Calu3 (cell line): ENCODE results near the gene SERPINI1. TPM values are rescaled to one million over a fixed set of nuclear protein-coding genes. Genes with fewer than 3 reads are reported as not detected.

Source experiments
- BruUV-seq: library from RNA; stranded (reverse); fragments of 400-500 nt; replicated peaks from 2 replicates; lab custom pipeline; 2021; lab: Mats Ljungman, UMichigan
- CTCF ChIA-PET: fragments of 300-600 bp; sonication (Branson Sonifier 250); formaldehyde crosslinking; loops from one replicate; lab custom pipeline; 2022; ENCODE audit warnings: antibody characterized with exemption; lab: Charles Lee
- DNase-seq: peaks from one replicate; pipeline ENCODE4 v3.0.0; 2022
- H3K27ac Mint-ChIP-seq: one replicate; pipeline ENCODE4 v1.8.0; 2022; ENCODE audit warnings: mixed read lengths; ENCODE audit not compliant: unreplicated experiment
- H3K27me3 Mint-ChIP-seq: one replicate; pipeline ENCODE4 v1.8.0; 2022; ENCODE audit warnings: mixed read lengths; ENCODE audit not compliant: unreplicated experiment
- H3K36me3 Mint-ChIP-seq: one replicate; pipeline ENCODE4 v1.8.0; 2022; ENCODE audit warnings: mild to moderate bottlenecking, moderate library complexity, mixed read lengths; ENCODE audit not compliant: insufficient read depth, unreplicated experiment
- H3K4me1 Mint-ChIP-seq: one replicate; pipeline ENCODE4 v1.8.0; 2022; ENCODE audit warnings: mild to moderate bottlenecking, low read depth, mixed read lengths; ENCODE audit not compliant: unreplicated experiment
- H3K4me3 Mint-ChIP-seq: one replicate; pipeline ENCODE4 v1.8.0; 2022; ENCODE audit warnings: mild to moderate bottlenecking, low read depth, moderate library complexity, mixed read lengths; ENCODE audit not compliant: unreplicated experiment
- H3K9me3 Mint-ChIP-seq: one replicate; pipeline ENCODE4 v1.8.0; 2022; ENCODE audit warnings: low read depth, mixed read lengths; ENCODE audit not compliant: unreplicated experiment
- CTCF ChIP-seq: fragments of 200-600 bp; IDR thresholded peaks from one replicate; pipeline ENCODE4 v1.8.0; 2022; ENCODE audit warnings: antibody characterized with exemption; ENCODE audit not compliant: unreplicated experiment
- intact Hi-C: fragments of 100-400 bp; cut with micrococcal nuclease; formaldehyde crosslinking; loops from one replicate; pipeline ENCODE4 v1.10.0; 2022; ENCODE audit not compliant: unreplicated experiment
- total RNA-seq: library from RNA; stranded (reverse); gene quantifications from 2 replicates; pipeline ENCODE4 v1.2.3, GENCODE V29; 2022

Gene SERPINI1
- total RNA-seq, 1 experiment from 2014 or later: 1.9 TPM

DNA sequence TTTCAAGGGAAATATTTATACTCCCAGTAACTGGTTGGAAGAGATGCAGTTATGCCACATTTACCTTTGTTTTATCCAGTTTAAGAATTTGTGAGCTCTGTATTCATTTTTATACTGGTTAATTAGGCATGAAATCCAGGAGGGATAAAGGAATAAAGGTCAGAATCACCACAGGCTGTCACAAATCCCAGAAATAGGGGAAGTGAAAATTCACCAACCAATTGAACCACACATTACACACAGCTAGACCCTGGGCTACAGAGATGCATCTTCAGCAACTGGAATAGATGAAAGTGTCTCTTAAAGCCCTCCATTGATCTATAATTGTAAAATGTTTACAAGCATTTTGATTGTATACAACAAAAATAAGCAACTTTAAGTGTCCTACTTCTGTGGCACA is 18.5 kb downstream of the SERPINI1 start:
- Mint-ChIP-seq H3K27ac (no peak overlapping the region), H3K27me3 (no peaks in the 10 kb centered on the region), H3K4me1 (no peaks in the 10 kb centered on the region), H3K36me3 (no peaks in the 10 kb centered on the region), H3K9me3 (no peaks in the 10 kb centered on the region), H3K4me3 (no peak overlapping the region)
- no TSS peak for BruUV-seq
- TF ChIP-seq CTCF: no peak
- intact Hi-C loops: no loop called here
- CTCF ChIA-PET: no interaction called here
- DNase-seq: no peak

- BruUV-seq: no TSS peak
- no peak overlapping the region for H3K4me3 Mint-ChIP-seq
- intact Hi-C loops: no loop called here
Measured at GRCh38 chr3:167761302-167761701, 25.8 kb downstream of the SERPINI1 start.

GRCh38 chr3:167762296-167762695 is 26.8 kb downstream of the SERPINI1 start:
- intact Hi-C loops: no loop called here
- Mint-ChIP-seq H3K36me3 (no peaks in the 10 kb centered on the region), H3K27me3 (no peaks in the 10 kb centered on the region), H3K4me1 (no peaks in the 10 kb centered on the region), H3K4me3 (no peak overlapping the region), H3K27ac (no peak overlapping the region), H3K9me3 (peaks cover 8% of the 10 kb centered on the region)
- no TSS peak for BruUV-seq
- no peak for TF ChIP-seq CTCF
- DNase-seq: no peak
- CTCF ChIA-PET: no interaction called here

More at GRCh38 chr3:167761302-167761701, 25.8 kb downstream of the SERPINI1 start:
- H3K27me3 Mint-ChIP-seq: no peaks in the 10 kb centered on the region
- DNase-seq: no peak
- TF ChIP-seq CTCF: no peak
- CTCF ChIA-PET: interaction anchor here (1.0 kb wide), 1 partner anchor 115 kb away, joined by 3 read pairs; no protein-coding TSS in a partner anchor
- no peaks in the 10 kb centered on the region for H3K4me1 Mint-ChIP-seq
- peaks cover 5% of the 10 kb centered on the region for H3K9me3 Mint-ChIP-seq
- H3K36me3 Mint-ChIP-seq: no peaks in the 10 kb centered on the region
- H3K27ac Mint-ChIP-seq: no peak overlapping the region

GRCh38 chr3:167772992-167773391 is 37.5 kb downstream of the SERPINI1 start:
- Mint-ChIP-seq H3K4me3 (no peak overlapping the region), H3K27ac (no peak overlapping the region), H3K4me1 (no peaks in the 10 kb centered on the region), H3K27me3 (no peaks in the 10 kb centered on the region), H3K36me3 (no peaks in the 10 kb centered on the region), H3K9me3 (peaks cover 5% of the 10 kb centered on the region)
- BruUV-seq: no TSS peak
- TF ChIP-seq CTCF: no peak
- intact Hi-C loops: no loop called here
- DNase-seq: no peak
- CTCF ChIA-PET: no interaction called here
